ENCODE data around the gene DUSP8.
"Not testable (repeated sequence)": the region's sequence is repeated elsewhere in the genome, so short reads cannot be mapped to it uniquely, and the experiment has no call there.

GRCh38 chr11:1510351-1510750, 61.7 kb downstream of the DUSP8 start:
- TF ChIP-seq ZNF70 (CRISPR knock-in tag; IDR thresholded peaks at IDR 0.05); CSRNP3 (CRISPR knock-in tag; IDR thresholded peaks at IDR 0.05); CREB5 (CRISPR knock-in tag; IDR thresholded peaks at IDR 0.05; ENCODE audit: low read depth); PPARA (CRISPR knock-in tag; IDR thresholded peaks at IDR 0.05; ENCODE audit: borderline replicate concordance); ZNF565 (CRISPR knock-in tag; conservative IDR thresholded peaks at IDR 0.05; ENCODE audit: low read depth); PATZ1 (CRISPR knock-in tag; IDR thresholded peaks at IDR 0.05; ENCODE audit: borderline replicate concordance); RARB (CRISPR knock-in tag; IDR thresholded peaks at IDR 0.05); ZC3H10 (CRISPR knock-in tag; IDR thresholded peaks at IDR 0.05): not testable (repeated sequence)

Data from SK-N-SH treated with all-trans-retinoic acid at 6 μM for 48 hours (cell line).